K562 (cell line): ENCODE data around the gene MATCAP1. TPM values are rescaled to one million over a fixed set of nuclear protein-coding genes. Genes with fewer than 3 reads are reported as not detected.

Source experiments
- ATF1 ChIP-seq, 2 experiments: fragments of 450-650 bp in 1 of 2; IDR thresholded peaks; 2 replicates each; pipeline ENCODE4 v1.6.1; 2016; ENCODE audit warnings: missing compliant biosample characterization in 1 of 2, missing genetic modification characterization in 1 of 2
- CBX2 ChIP-seq: fragments of 200-600 bp; sonication (generic); IDR thresholded peaks from one replicate; pipeline ENCODE4 v1.6.1; 2012; ENCODE audit warnings: mild to moderate bottlenecking, low read length, inconsistent platforms; ENCODE audit not compliant: insufficient read depth, poor library complexity, severe bottlenecking
- CHD4 ChIP-seq: fragments of 200-600 bp; sonication (generic); IDR thresholded peaks from 3 replicates; pipeline ENCODE4 v1.6.1; 2012; ENCODE audit warnings: low read depth, mild to moderate bottlenecking, mixed read lengths, low read length, inconsistent platforms; ENCODE audit not compliant: insufficient read depth, insufficient replicate concordance, poor library complexity, severe bottlenecking
- DPF2 ChIP-seq: fragments of 450-650 bp; IDR thresholded peaks from 2 replicates; pipeline ENCODE4 v1.6.1; 2016
- ELK3 ChIP-seq: fragments of 450-650 bp; formaldehyde crosslinking; IDR thresholded peaks from 2 replicates; pipeline ENCODE4 v1.4.0; 2020; ENCODE audit warnings: mild to moderate bottlenecking
- KAT8 ChIP-seq: fragments of 450-650 bp; IDR thresholded peaks from 2 replicates; pipeline ENCODE4 v1.6.1; 2016; ENCODE audit warnings: low read depth, mild to moderate bottlenecking
- MEF2A ChIP-seq: IDR thresholded peaks from 2 replicates; pipeline ENCODE4 v1.6.1; 2011; ENCODE audit warnings: low read depth, mild to moderate bottlenecking, low read length, moderate library complexity; ENCODE audit not compliant: control insufficient read depth
- NCOR1 ChIP-seq: fragments of 450-650 bp; IDR thresholded peaks from 2 replicates; pipeline ENCODE4 v1.6.1; 2016; ENCODE audit warnings: mild to moderate bottlenecking, moderate library complexity
- NFE2 ChIP-seq: IDR thresholded peaks from 2 replicates; pipeline ENCODE4 v1.6.1; 2014; ENCODE audit warnings: antibody characterized with exemption, low read depth
- NFIC ChIP-seq: fragments of 450-650 bp; IDR thresholded peaks from 2 replicates; pipeline ENCODE4 v1.6.1; 2017; ENCODE audit warnings: mild to moderate bottlenecking, inconsistent platforms
- NKRF ChIP-seq: fragments of 450-650 bp; IDR thresholded peaks from 2 replicates; pipeline ENCODE4 v1.6.1; 2016; ENCODE audit warnings: borderline replicate concordance
- OTX1 ChIP-seq: fragments of 450-650 bp; formaldehyde crosslinking; IDR thresholded peaks from 2 replicates; pipeline ENCODE4 v1.4.0; 2022; ENCODE audit warnings: mild to moderate bottlenecking
- POLR2AphosphoS2 ChIP-seq: IDR thresholded peaks from 2 replicates; pipeline ENCODE4 v1.6.1; 2012; ENCODE audit warnings: low read length, improper control_type of control experiment
- SRSF1 ChIP-seq: fragments of 200-400 bp; formaldehyde crosslinking; IDR thresholded peaks from 2 replicates; pipeline ENCODE4 v1.6.1; 2017; ENCODE audit warnings: mild to moderate bottlenecking, low read depth, low read length, moderate library complexity
- ZBTB33 ChIP-seq: sonication (generic); formaldehyde crosslinking; IDR thresholded peaks from 2 replicates; pipeline ENCODE4 v1.8.1; 2023; ENCODE audit warnings: mild to moderate bottlenecking, missing genetic modification reagents
- ZFX ChIP-seq: sonication (generic); formaldehyde crosslinking; IDR thresholded peaks from 2 replicates; pipeline ENCODE4 v1.8.0; 2022; ENCODE audit warnings: mild to moderate bottlenecking, missing genetic modification reagents, moderate library complexity
- ZNF175 ChIP-seq: fragments of 200-800 bp; sonication (Bioruptor generic); IDR thresholded peaks from 2 replicates; pipeline ENCODE4 v1.6.1; 2016; ENCODE audit warnings: low read depth, mild to moderate bottlenecking, missing genetic modification characterization, missing compliant biosample characterization
- ZNF354B ChIP-seq: fragments of 250-450 bp; sonication (Bioruptor Pico); IDR thresholded peaks from 2 replicates; pipeline ENCODE4 v1.4.0; 2020
- ZNF518B ChIP-seq: fragments of 250-450 bp; sonication (Bioruptor Pico); IDR thresholded peaks from 2 replicates; pipeline ENCODE4 v1.5.0; 2021; ENCODE audit warnings: mild to moderate bottlenecking, moderate library complexity
- ZNF766 ChIP-seq: fragments of 200-800 bp; sonication (Bioruptor generic); conservative IDR thresholded peaks from 2 replicates; pipeline ENCODE4 v1.6.1; 2016; ENCODE audit warnings: missing genetic modification characterization, missing compliant biosample characterization
- polyA plus RNA-seq, 8 experiments: library from polyadenylated mRNA; depleted of rRNA in 4 of 8; stranded (reverse) in 5 of 8; unstranded in 3 of 8; fragments of >200 nt; fragmentation: Nextera tagmentation in 2 of 8; fragmentation: Illumina TruSeq in 1 of 8; extraction: Ambion mirVana in 2 of 8; extraction: Trizol in 1 of 8; gene quantifications; 2 replicates each; pipeline versions ENCODE4 v1.2.1 to v1.2.3, GENCODE V29; 2011 to 2014; ENCODE audit warnings: inconsistent platforms in 1 of 8, missing spikeins in 1 of 8
- total RNA-seq, 7 experiments: library from RNA; depleted of rRNA in 6 of 7; stranded (reverse); fragments of >200 nt in 6 of 7; fragmentation: Illumina TruSeq in 2 of 7; extraction: Trizol in 2 of 7; gene quantifications; 2 replicates each; pipeline versions ENCODE4 v1.2.1 to v1.2.3, GENCODE V29; 2011 to 2021; ENCODE audit warnings: low replicate concordance in 1 of 7

MATCAP1 gene
- total and polyA plus RNA-seq, 9 of the 15 experiments (the other 6 are each of a cell fraction or from before 2014, with no cell fraction given) = 3.4 to 20.5 (median 10.3) TPM

- TF ChIP-seq ZNF518B (CRISPR knock-in tag) (no peak), ZNF766 (CRISPR knock-in tag) (no peak; the same call in 1 of the 2 replicates), MEF2A (no peak), DPF2 (peak; percentile 29; the same call in 1 of the 2 replicates), CHD4 (no peak), ELK3 (CRISPR knock-in tag) (no peak), ATF1 (CRISPR knock-in tag; IDR thresholded peaks at IDR 0.05) (no peak), ATF1 (tag; IDR thresholded peaks at IDR 0.05) (no peak; the same call in 1 of the 2 replicates), OTX1 (no peak), NFE2 (no peak), ZFX (CRISPR knock-in tag) (0 out of 2 replicates have a peak, but pooled peaks have one; percentile 27), POLR2AphosphoS2 (no peak), CBX2 (no peak), NFIC (peak; percentile 30; the same call in 1 of the 2 replicates), KAT8 (no peak), ZNF175 (CRISPR knock-in tag) (no peak), ZBTB33 (CRISPR knock-in tag) (peak; percentile 97), NCOR1 (no peak), NKRF (peak; percentile 79; the same call in 1 of the 2 replicates), ZNF354B (CRISPR knock-in tag) (no peak), SRSF1 (no peak)
These were observed 1.4 kb upstream of the MATCAP1 start (continued) for GRCh38 chr16:67184995-67185650.
